Brain pericyte (primary cell): ENCODE data around the gene FAM50B.

Experiments
- DNase-seq: peaks from one replicate; pipeline ENCODE4 v3.0.0-alpha.2; 2012; ENCODE audit warnings: low read depth, low spot score

FAM50B gene

GRCh38 chr6:3871515-3871914, 22.3 kb downstream of the FAM50B start:
- DNase-seq, result no peak

- no peak for DNase-seq
Measured at GRCh38 chr6:3871939-3872338, 22.8 kb downstream of the FAM50B start.

GRCh38 chr6:3872370-3872854, 23.2 kb downstream of the FAM50B start:
- no peak for DNase-seq

- DNase-seq, result no peak
Measured at GRCh38 chr6:3873051-3873450, 23.9 kb downstream of the FAM50B start.

- no peak for DNase-seq
Measured at GRCh38 chr6:3874069-3874468, 24.9 kb downstream of the FAM50B start.

- DNase-seq, result no peak
Measured at GRCh38 chr6:3875486-3875885, 26.3 kb downstream of the FAM50B start.

- no peak for DNase-seq
Measured at GRCh38 chr6:3876101-3876500, 26.9 kb downstream of the FAM50B start.

- DNase-seq, result no peak
Measured at GRCh38 chr6:3876866-3877265, 27.7 kb downstream of the FAM50B start.

GRCh38 chr6:3878048-3878666, 29.0 kb downstream of the FAM50B start:
- DNase-seq, result no peak

- no peak for DNase-seq
Measured at GRCh38 chr6:3879194-3879952, 30.2 kb downstream of the FAM50B start.

- no peak for DNase-seq
Measured at GRCh38 chr6:3881711-3882421, 32.7 kb downstream of the FAM50B start.

- no peak for DNase-seq
Measured at GRCh38 chr6:3882431-3882830, 33.3 kb downstream of the FAM50B start.

- no peak for DNase-seq
Measured at GRCh38 chr6:3882866-3883265, 33.7 kb downstream of the FAM50B start.

GRCh38 chr6:3884007-3884745, 35.0 kb downstream of the FAM50B start:
- DNase-seq, result no peak

- no peak for DNase-seq
Measured at GRCh38 chr6:3885262-3886036, 36.3 kb downstream of the FAM50B start.

GRCh38 chr6:3887150-3887700, 38.1 kb downstream of the FAM50B start:
- no peak for DNase-seq

- DNase-seq, result no peak
Measured at GRCh38 chr6:3888153-3888957, 39.2 kb downstream of the FAM50B start.

GRCh38 chr6:3890047-3890446, 40.9 kb downstream of the FAM50B start:
- no peak for DNase-seq

GRCh38 chr6:3891883-3892282, 42.7 kb downstream of the FAM50B start:
- DNase-seq, result no peak

GRCh38 chr6:3892603-3893002, 43.4 kb downstream of the FAM50B start:
- DNase-seq, result no peak
